CD8-positive, alpha-beta memory T cell (primary cell): ENCODE results near the gene PLEKHA6. TPM values are rescaled to one million over a fixed set of nuclear protein-coding genes. Genes with fewer than 3 reads are reported as not detected.

ENCODE experiments used
- CTCF ChIA-PET: fragments of 350-600 bp; sonication (Branson Sonifier 250); formaldehyde crosslinking; loops from one replicate; lab custom pipeline; 2021; ENCODE audit warnings: antibody characterized with exemption; lab: Charles Lee
- POLR2A ChIA-PET: fragments of 350-600 bp; sonication (Branson Sonifier 250); formaldehyde crosslinking; loops from one replicate; lab custom pipeline; 2021; ENCODE audit warnings: antibody characterized with exemption; lab: Charles Lee
- DNase-seq, 5 donors: peaks; one replicate each; pipeline versions ENCODE4 v3.0.0 to v3.0.0-alpha.2; 2020 to 2022; ENCODE audit warnings: mixed read lengths in 1 of 5
- H3K27ac ChIP-seq: one replicate; pipeline ENCODE4 v1.7.0; 2013; ENCODE audit warnings: low read depth, mild to moderate bottlenecking, low read length, moderate library complexity
- H3K27me3 ChIP-seq: 2 replicates; pipeline ENCODE4 v1.7.0; 2013; ENCODE audit warnings: low read length, mild to moderate bottlenecking; ENCODE audit not compliant: insufficient read depth, poor library complexity, severe bottlenecking
- H3K36me3 ChIP-seq: 2 replicates; pipeline ENCODE4 v1.7.0; 2013; ENCODE audit warnings: mild to moderate bottlenecking, low read length, moderate library complexity; ENCODE audit not compliant: insufficient read depth
- H3K4me1 ChIP-seq: 2 replicates; pipeline ENCODE4 v1.7.0; 2013; ENCODE audit warnings: mild to moderate bottlenecking, low read length, moderate library complexity; ENCODE audit not compliant: insufficient read depth
- H3K4me3 ChIP-seq: 2 replicates; pipeline ENCODE4 v1.7.0; 2013; ENCODE audit warnings: mild to moderate bottlenecking, low read length
- H3K9me3 ChIP-seq: 2 replicates; pipeline ENCODE4 v1.7.0; 2013; ENCODE audit warnings: mild to moderate bottlenecking, low read length
- H3K27ac Mint-ChIP-seq, 8 donors: one replicate each; pipeline ENCODE4 v1.8.0; 2020 to 2021; ENCODE audit warnings: mixed read lengths in 8 of 8, mild to moderate bottlenecking in 6 of 8, inconsistent platforms in 3 of 8, moderate library complexity in 3 of 8
- H3K27me3 Mint-ChIP-seq, 2 donors: one replicate each; pipeline ENCODE4 v1.8.0; 2020 to 2021; ENCODE audit warnings: mixed read lengths in 2 of 2, mild to moderate bottlenecking in 1 of 2, moderate library complexity in 1 of 2
- H3K36me3 Mint-ChIP-seq, 3 donors: one replicate each; pipeline ENCODE4 v1.8.0; 2020 to 2021; ENCODE audit warnings: mixed read lengths in 3 of 3, inconsistent platforms in 1 of 3, mild to moderate bottlenecking in 1 of 3
- H3K4me1 Mint-ChIP-seq, 3 donors: one replicate each; pipeline ENCODE4 v1.8.0; 2020 to 2021; ENCODE audit warnings: mixed read lengths in 3 of 3, inconsistent platforms in 1 of 3, mild to moderate bottlenecking in 1 of 3
- H3K4me3 Mint-ChIP-seq, 7 donors: one replicate each; pipeline ENCODE4 v1.8.0; 2020 to 2021; ENCODE audit warnings: mixed read lengths in 7 of 7, mild to moderate bottlenecking in 6 of 7, moderate library complexity in 4 of 7, inconsistent platforms in 2 of 7
- H3K9me3 Mint-ChIP-seq, 5 donors: one replicate each; pipeline ENCODE4 v1.8.0; 2020 to 2022; ENCODE audit warnings: mixed read lengths in 5 of 5, mild to moderate bottlenecking in 3 of 5, moderate library complexity in 2 of 5, inconsistent platforms in 1 of 5
- polyA plus RNA-seq: library from polyadenylated mRNA; unstranded; fragments of 300-500 nt; fragmentation: Illumina TruSeq; gene quantifications from one replicate; pipeline ENCODE4 v1.2.3, GENCODE V29; 2021
- total RNA-seq, 2 experiments: library from RNA; stranded (reverse); gene quantifications; one replicate each; pipeline ENCODE4 v1.2.3, GENCODE V29; 2021

Gene PLEKHA6
- total and polyA plus RNA-seq, 3 experiments from 2014 or later, result 0.09 to 0.13 TPM; not detected in 1

DNA sequence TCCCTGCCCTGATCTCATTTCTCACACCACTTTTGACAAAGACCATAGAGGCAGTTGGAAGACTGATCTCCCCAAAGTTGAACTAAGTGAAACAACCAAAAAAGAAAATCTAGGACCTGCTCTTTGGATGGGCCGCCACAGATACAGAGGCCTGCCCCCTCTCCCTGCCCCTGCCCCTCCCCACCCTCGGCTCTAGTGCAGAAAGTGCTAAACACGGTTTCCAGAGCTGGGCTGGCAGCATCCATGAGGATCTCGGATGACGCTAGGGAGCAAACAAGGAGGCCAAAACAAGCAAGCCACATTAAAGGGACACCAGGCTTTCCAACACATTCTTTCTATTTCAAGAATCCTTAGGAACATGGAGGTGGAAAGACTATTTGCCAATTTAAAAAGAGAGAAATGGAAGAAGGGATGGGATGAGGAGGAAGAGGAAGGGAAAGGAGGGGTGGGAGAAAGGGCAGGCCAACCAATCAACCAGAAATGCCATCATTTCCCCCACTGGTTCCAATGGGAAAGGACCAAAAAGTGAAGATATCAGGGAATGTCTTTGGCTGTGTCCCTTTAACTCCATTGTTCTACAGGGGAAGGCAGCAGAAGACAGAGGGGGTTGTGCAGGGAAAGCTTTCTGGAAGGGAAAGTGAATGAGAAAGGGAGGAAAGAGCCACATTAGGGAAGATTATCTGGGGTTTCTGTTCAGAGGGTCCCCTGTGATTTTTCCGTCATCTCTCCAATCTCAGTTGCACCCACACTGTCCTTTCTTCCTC, 107.6 kb downstream of the PLEKHA6 start:
- ChIA-PET CTCF (no interaction called here), POLR2A (no interaction called here)
- DNase-seq, result no peak
- Histone ChIP-seq H3K4me3 (no peak overlapping the region), H3K27me3 (no peaks in the 10 kb centered on the region), H3K27ac (no peak overlapping the region), H3K9me3 (no peaks in the 10 kb centered on the region), H3K4me1 (no peaks in the 10 kb centered on the region), H3K36me3 (no peaks in the 10 kb centered on the region)
- no peaks in the 10 kb centered on the region for H3K9me3 Mint-ChIP-seq
- H3K27me3 Mint-ChIP-seq, result peaks cover 12 to 21% of the 10 kb centered on the region in 2 donors
- H3K36me3 Mint-ChIP-seq, result no peaks in the 10 kb centered on the region
- H3K4me3 Mint-ChIP-seq, result no peak overlapping the region
- H3K4me1 Mint-ChIP-seq, result no peaks in the 10 kb centered on the region
- H3K27ac Mint-ChIP-seq, result peak overlapping the region in 1 of 8 donors; percentile 47

- no peak overlapping the region for H3K27ac Mint-ChIP-seq
- POLR2A ChIA-PET, result no interaction called here
- CTCF ChIA-PET, result no interaction called here
- H3K27me3 ChIP-seq, result no peaks in the 10 kb centered on the region
- no peaks in the 10 kb centered on the region for H3K4me1 ChIP-seq
- no peak overlapping the region for H3K4me3 Mint-ChIP-seq
- no peaks in the 10 kb centered on the region for H3K9me3 ChIP-seq
- no peak overlapping the region for H3K27ac ChIP-seq
- H3K27me3 Mint-ChIP-seq, result peaks cover 15 to 23% of the 10 kb centered on the region in 2 donors
- H3K36me3 ChIP-seq, result no peaks in the 10 kb centered on the region
- H3K4me3 ChIP-seq, result no peak overlapping the region
- H3K4me1 Mint-ChIP-seq, result no peaks in the 10 kb centered on the region
- H3K9me3 Mint-ChIP-seq, result no peaks in the 10 kb centered on the region
- H3K36me3 Mint-ChIP-seq, result no peaks in the 10 kb centered on the region
- no peak for DNase-seq
Measured at GRCh38 chr1:204251286-204251685, 108.4 kb downstream of the PLEKHA6 start.

DNA sequence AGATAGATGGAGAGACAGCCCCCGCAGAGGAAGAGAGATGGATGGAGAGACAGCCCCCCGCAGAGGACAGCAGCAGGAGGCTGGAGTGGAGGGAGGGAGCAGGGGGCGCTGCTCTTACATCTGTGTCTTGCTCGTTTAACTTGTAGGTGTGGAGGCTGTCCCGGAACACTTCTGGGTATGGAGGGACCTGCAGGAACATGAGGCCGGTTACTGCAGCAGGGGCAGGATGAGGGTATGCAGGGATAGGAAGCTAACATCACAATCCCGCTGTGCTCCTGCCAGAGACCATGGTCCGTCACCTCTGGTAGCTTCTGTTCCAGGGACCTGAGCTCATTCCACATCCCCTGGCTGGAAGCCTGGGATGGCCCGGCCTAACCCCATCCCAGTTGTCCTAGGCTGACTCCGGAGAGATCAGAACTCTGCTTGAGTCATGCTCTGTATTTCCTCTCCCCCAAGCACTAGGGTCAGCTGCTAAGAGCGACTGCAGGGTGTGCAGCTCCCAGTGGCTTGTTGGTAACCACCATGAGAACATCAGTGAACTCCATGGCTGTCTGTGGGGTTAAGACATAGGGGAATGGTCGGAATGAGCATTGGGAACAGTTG, 109.2 kb downstream of the PLEKHA6 start:
- POLR2A ChIA-PET, result no interaction called here

DNA sequence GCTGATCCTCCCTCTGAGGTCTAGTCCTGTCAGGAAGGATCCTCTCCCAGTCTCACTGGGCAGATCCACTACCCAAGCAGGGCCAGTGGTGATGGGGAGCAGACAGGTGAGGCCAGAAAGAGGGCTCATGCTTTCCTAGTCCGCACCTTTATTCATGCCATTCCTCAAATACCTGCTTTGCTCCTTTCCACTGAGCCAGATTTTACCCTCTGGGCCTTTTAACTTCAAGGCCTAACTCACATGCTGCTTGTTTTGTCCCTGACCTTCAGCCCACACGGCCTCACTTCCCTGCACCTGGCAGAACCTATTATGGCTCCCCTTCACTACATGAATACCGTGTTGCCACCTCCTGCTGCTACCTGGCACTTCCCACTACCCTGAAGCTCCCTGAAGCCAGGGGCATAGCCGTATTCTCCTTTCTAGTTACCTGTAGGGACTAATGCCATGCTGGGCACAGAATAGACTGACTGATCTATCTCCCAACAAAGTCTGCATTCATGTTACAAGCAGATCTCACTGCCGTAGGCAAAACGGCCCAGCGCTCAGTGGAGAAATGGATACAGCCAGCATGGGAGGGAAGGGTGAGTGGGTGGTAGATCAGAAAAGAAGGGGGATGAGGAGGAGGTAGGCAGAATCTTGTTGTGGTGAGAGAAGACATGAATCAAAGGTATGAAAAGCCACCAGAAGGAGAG, 109.8 kb downstream of the PLEKHA6 start:
- H3K27me3 Mint-ChIP-seq, result peaks cover 15 to 24% of the 10 kb centered on the region in 2 donors
- H3K36me3 Mint-ChIP-seq, result no peaks in the 10 kb centered on the region
- no peak overlapping the region for H3K27ac ChIP-seq
- H3K9me3 ChIP-seq, result no peaks in the 10 kb centered on the region
- no peak for DNase-seq
- H3K27me3 ChIP-seq, result no peaks in the 10 kb centered on the region
- H3K4me1 ChIP-seq, result no peaks in the 10 kb centered on the region
- H3K4me3 ChIP-seq, result no peak overlapping the region
- ChIA-PET CTCF (no interaction called here), POLR2A (no interaction called here)
- H3K36me3 ChIP-seq, result no peaks in the 10 kb centered on the region
- no peak overlapping the region for H3K27ac Mint-ChIP-seq
- no peaks in the 10 kb centered on the region for H3K4me1 Mint-ChIP-seq
- H3K4me3 Mint-ChIP-seq, result no peak overlapping the region
- no peaks in the 10 kb centered on the region for H3K9me3 Mint-ChIP-seq

More for the DNA sequence above, 109.2 kb downstream of the PLEKHA6 start:
- H3K36me3 Mint-ChIP-seq, result no peaks in the 10 kb centered on the region
- no peaks in the 10 kb centered on the region for H3K4me1 Mint-ChIP-seq
- Histone ChIP-seq H3K9me3 (no peaks in the 10 kb centered on the region), H3K27ac (no peak overlapping the region), H3K4me3 (no peak overlapping the region), H3K36me3 (no peaks in the 10 kb centered on the region), H3K4me1 (no peaks in the 10 kb centered on the region), H3K27me3 (no peaks in the 10 kb centered on the region)
- no peaks in the 10 kb centered on the region for H3K9me3 Mint-ChIP-seq
- CTCF ChIA-PET, result no interaction called here
- H3K4me3 Mint-ChIP-seq, result no peak overlapping the region
- H3K27ac Mint-ChIP-seq, result no peak overlapping the region
- DNase-seq, result no peak
- H3K27me3 Mint-ChIP-seq, result peaks cover 16 to 21% of the 10 kb centered on the region in 2 donors

DNA sequence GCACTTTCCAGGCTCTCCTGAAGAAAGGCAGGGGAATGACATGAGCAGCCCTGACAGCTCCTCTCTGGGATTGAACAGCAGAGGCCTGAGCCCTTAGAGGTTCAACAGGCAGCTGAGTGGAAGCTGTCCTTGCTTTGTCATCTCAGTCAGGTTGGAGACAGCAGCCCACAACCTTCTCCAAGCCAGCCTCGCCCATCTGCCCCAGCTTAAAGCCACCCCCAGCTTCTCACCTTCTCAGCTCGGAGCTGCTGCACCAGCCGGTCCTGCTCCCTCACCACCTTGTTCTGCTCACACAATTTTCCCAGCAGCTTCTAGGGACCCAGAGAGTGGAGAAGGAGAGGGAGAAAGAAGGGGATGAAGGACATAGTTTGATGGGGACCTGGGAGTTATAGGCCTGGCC, 110.8 kb downstream of the PLEKHA6 start:
- CTCF ChIA-PET, result interaction anchor here (1.1 kb wide), 1 partner anchor 115 kb away, joined by 4 read pairs; no protein-coding TSS in a partner anchor
- Histone ChIP-seq H3K4me3 (no peak overlapping the region), H3K9me3 (no peaks in the 10 kb centered on the region), H3K27ac (no peak overlapping the region), H3K4me1 (no peaks in the 10 kb centered on the region), H3K27me3 (no peaks in the 10 kb centered on the region), H3K36me3 (no peaks in the 10 kb centered on the region)
- H3K4me3 Mint-ChIP-seq, result no peak overlapping the region
- H3K27me3 Mint-ChIP-seq, result peaks cover 15 to 24% of the 10 kb centered on the region in 2 donors
- no peak for DNase-seq
- no peak overlapping the region for H3K27ac Mint-ChIP-seq
- no peaks in the 10 kb centered on the region for H3K36me3 Mint-ChIP-seq
- no peaks in the 10 kb centered on the region for H3K4me1 Mint-ChIP-seq
- no peaks in the 10 kb centered on the region for H3K9me3 Mint-ChIP-seq
- POLR2A ChIA-PET, result no interaction called here

DNA sequence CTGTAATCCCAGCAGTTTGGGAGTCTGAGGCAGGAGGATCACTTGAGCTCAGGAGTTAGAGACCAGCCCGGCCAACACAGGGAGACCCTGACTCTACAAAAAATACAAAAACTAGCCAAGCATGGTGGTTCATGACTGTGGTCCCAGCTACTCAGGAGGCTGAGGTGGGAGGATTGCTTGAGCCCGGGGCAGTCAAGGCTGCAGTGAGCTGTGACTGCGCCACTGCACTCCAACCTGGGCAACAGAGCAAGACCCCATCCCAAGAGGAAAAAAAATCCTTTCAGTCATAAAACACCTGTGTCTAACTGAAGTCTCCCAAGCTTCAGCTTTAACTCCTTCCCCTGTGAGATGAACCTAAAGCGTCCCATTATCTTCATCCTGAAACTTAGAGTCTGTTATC, 112.9 kb downstream of the PLEKHA6 start:
- Histone ChIP-seq H3K4me1 (no peaks in the 10 kb centered on the region), H3K36me3 (no peaks in the 10 kb centered on the region), H3K9me3 (no peaks in the 10 kb centered on the region), H3K4me3 (no peak overlapping the region), H3K27me3 (no peaks in the 10 kb centered on the region), H3K27ac (no peak overlapping the region)
- no peaks in the 10 kb centered on the region for H3K36me3 Mint-ChIP-seq
- no peaks in the 10 kb centered on the region for H3K9me3 Mint-ChIP-seq
- ChIA-PET POLR2A (no interaction called here), CTCF (no interaction called here)
- peaks cover 16 to 21% of the 10 kb centered on the region in 2 donors for H3K27me3 Mint-ChIP-seq
- no peak overlapping the region for H3K4me3 Mint-ChIP-seq
- DNase-seq, result no peak
- H3K4me1 Mint-ChIP-seq, result no peaks in the 10 kb centered on the region
- no peak overlapping the region for H3K27ac Mint-ChIP-seq

DNA sequence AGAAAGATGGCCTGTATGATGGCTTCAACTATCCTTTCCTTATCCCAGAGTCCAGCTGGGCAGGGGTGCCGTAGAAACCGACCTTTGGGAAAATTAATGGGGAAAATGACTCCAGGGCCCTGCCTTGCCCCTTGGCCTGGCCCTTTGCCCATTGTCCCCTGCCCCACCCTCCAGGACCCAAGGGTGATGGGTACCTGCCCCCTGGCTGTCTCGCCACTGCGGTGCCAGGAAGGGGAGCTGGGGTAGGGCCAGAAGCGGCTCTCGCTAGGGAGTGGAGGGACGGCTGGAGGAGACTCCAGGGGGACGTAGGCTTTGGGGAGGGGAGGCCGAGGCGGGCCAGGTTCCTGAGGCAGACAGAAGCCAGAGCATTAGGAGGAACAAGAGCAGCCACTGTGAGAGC, 116.8 kb downstream of the PLEKHA6 start:
- Histone ChIP-seq H3K9me3 (no peaks in the 10 kb centered on the region), H3K27ac (no peak overlapping the region), H3K27me3 (no peaks in the 10 kb centered on the region), H3K4me3 (no peak overlapping the region), H3K36me3 (no peaks in the 10 kb centered on the region), H3K4me1 (no peaks in the 10 kb centered on the region)
- no peak overlapping the region for H3K27ac Mint-ChIP-seq
- H3K9me3 Mint-ChIP-seq, result no peaks in the 10 kb centered on the region
- peaks cover 9 to 13% of the 10 kb centered on the region in 2 donors for H3K27me3 Mint-ChIP-seq
- no peak overlapping the region for H3K4me3 Mint-ChIP-seq
- H3K4me1 Mint-ChIP-seq, result no peaks in the 10 kb centered on the region
- no peaks in the 10 kb centered on the region for H3K36me3 Mint-ChIP-seq
- ChIA-PET POLR2A (no interaction called here), CTCF (no interaction called here)
- no peak for DNase-seq

DNA sequence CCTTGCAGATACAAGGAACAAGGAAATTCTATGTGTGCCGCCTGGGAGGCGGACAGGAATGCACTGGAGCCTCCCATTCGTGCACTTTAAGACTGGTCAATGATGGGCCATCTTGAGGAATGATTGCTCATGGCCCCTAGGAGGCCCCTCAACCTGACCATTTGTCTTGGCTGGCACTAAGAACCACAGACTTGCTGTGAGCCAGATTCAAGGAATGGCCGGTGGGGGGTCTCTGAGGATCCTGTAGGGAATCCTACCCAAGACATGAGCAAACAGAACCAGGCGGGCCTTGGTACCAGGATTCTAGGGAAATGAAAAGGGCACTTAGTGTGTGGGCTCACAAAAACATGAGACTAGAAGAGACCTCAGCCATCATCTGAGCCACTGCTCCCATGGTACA, 117.8 kb downstream of the PLEKHA6 start:
- Histone ChIP-seq H3K36me3 (no peaks in the 10 kb centered on the region), H3K27ac (no peak overlapping the region), H3K4me3 (no peak overlapping the region), H3K9me3 (no peaks in the 10 kb centered on the region), H3K4me1 (no peaks in the 10 kb centered on the region), H3K27me3 (no peaks in the 10 kb centered on the region)
- CTCF ChIA-PET, result no interaction called here
- no peak overlapping the region for H3K27ac Mint-ChIP-seq
- no peaks in the 10 kb centered on the region for H3K36me3 Mint-ChIP-seq
- H3K9me3 Mint-ChIP-seq, result no peaks in the 10 kb centered on the region
- peaks cover 3 to 9% of the 10 kb centered on the region in 2 donors for H3K27me3 Mint-ChIP-seq
- no peaks in the 10 kb centered on the region for H3K4me1 Mint-ChIP-seq
- no peak overlapping the region for H3K4me3 Mint-ChIP-seq
- DNase-seq, result no peak
- POLR2A ChIA-PET, result no interaction called here
